HG02759 (cell line): ENCODE measurements around the gene TRIO.

ENCODE experiments used
- ATAC-seq: cut with Tn5 transposase; IDR thresholded peaks from one replicate; pipeline ENCODE4 v1.9.1; 2021; ENCODE audit warnings: mild to moderate bottlenecking, moderate library complexity; ENCODE audit not compliant: unreplicated experiment

The TRIO gene

GRCh38 chr5:14402424-14402823, 259.3 kb downstream of the TRIO start:
- ATAC-seq, result no peak

GRCh38 chr5:14404780-14405179, 261.6 kb downstream of the TRIO start:
- no peak for ATAC-seq

GRCh38 chr5:14405267-14405666, 262.1 kb downstream of the TRIO start:
- ATAC-seq, result no peak

- no peak for ATAC-seq
Observed at GRCh38 chr5:14405706-14406553, 262.8 kb downstream of the TRIO start.

GRCh38 chr5:14406554-14406849, 263.4 kb downstream of the TRIO start:
- ATAC-seq, result no peak

- no peak for ATAC-seq
Observed at GRCh38 chr5:14407051-14407450, 263.9 kb downstream of the TRIO start.

GRCh38 chr5:14407746-14408175, 264.6 kb downstream of the TRIO start:
- ATAC-seq, result no peak

- ATAC-seq, result no peak
Observed at GRCh38 chr5:14408969-14409586, 265.9 kb downstream of the TRIO start.

- no peak for ATAC-seq
Observed at GRCh38 chr5:14410068-14410393, 266.9 kb downstream of the TRIO start.

- ATAC-seq, result no peak
Observed at GRCh38 chr5:14410394-14411201, 267.5 kb downstream of the TRIO start.

GRCh38 chr5:14411216-14411615, 268.1 kb downstream of the TRIO start:
- no peak for ATAC-seq

- no peak for ATAC-seq
Observed at GRCh38 chr5:14413331-14413750, 270.2 kb downstream of the TRIO start.

- no peak for ATAC-seq
Observed at GRCh38 chr5:14414007-14414406, 270.9 kb downstream of the TRIO start.

GRCh38 chr5:14414656-14415023, 271.5 kb downstream of the TRIO start:
- ATAC-seq, result no peak

- ATAC-seq, result peak; percentile 68
Observed at GRCh38 chr5:14415024-14415697, 272.0 kb downstream of the TRIO start.

GRCh38 chr5:14415698-14416074, 272.5 kb downstream of the TRIO start:
- ATAC-seq, result no peak

- no peak for ATAC-seq
Observed at GRCh38 chr5:14416621-14417275, 273.6 kb downstream of the TRIO start.

GRCh38 chr5:14417276-14417730, 274.2 kb downstream of the TRIO start:
- no peak for ATAC-seq

GRCh38 chr5:14417792-14418765, 274.9 kb downstream of the TRIO start:
- ATAC-seq, result no peak

- no peak for ATAC-seq
Observed at GRCh38 chr5:14419686-14420085, 276.5 kb downstream of the TRIO start.
